Measurements from ENCODE around the gene MRPL42. TPM values are rescaled to one million over a fixed set of nuclear protein-coding genes. Genes with fewer than 3 reads are reported as not detected.
A peak's percentile ranks its signal among the peaks of the same experiment; 100 is the strongest.

The MRPL42 gene
- polyA plus RNA-seq, 1 of the 3 experiments (the other 2 are of a cell fraction) = 39.5 TPM

- no peak overlapping the region for H3K4me2 ChIP-seq
- peaks cover 29% of the 10 kb centered on the region for H3F3A ChIP-seq (replicated peaks; ENCODE audit: insufficient read depth)
- H3K9me3 ChIP-seq = no peaks in the 10 kb centered on the region
- POLR2A ChIA-PET = interaction anchor here (1.1 kb wide), 1 partner anchor 598 kb away, joined by 3 read pairs; no protein-coding TSS in a partner anchor
- no peak for TF ChIP-seq YY1 (IDR thresholded peaks at IDR 0.05; ENCODE audit: low read depth)
- TF ChIP-seq POLR2AphosphoS5 (IDR thresholded peaks at IDR 0.05; ENCODE audit: low read depth, low read length) = no peak
- TF ChIP-seq USF1 (IDR thresholded peaks at IDR 0.05; ENCODE audit: borderline replicate concordance, low read depth) = no peak
- no peak for TF ChIP-seq RFX5 (IDR thresholded peaks at IDR 0.05; ENCODE audit: low read length)
- no peak for TF ChIP-seq FOXJ3 (CRISPR knock-in tag; IDR thresholded peaks at IDR 0.05)
- no peak for TF ChIP-seq JUND (IDR thresholded peaks at IDR 0.05)
- TF ChIP-seq SMC3 (IDR thresholded peaks at IDR 0.05; ENCODE audit: low read depth, low read length) = peak; percentile 73
- no peak for TF ChIP-seq USF2 (IDR thresholded peaks at IDR 0.05; ENCODE audit: borderline replicate concordance, low read depth, low read length)
- no peak for TF ChIP-seq ELF1 (IDR thresholded peaks at IDR 0.05)
- TF ChIP-seq REST (IDR thresholded peaks at IDR 0.05; ENCODE audit: low read depth, low read length) = no peak
- TF ChIP-seq NRF1 (IDR thresholded peaks at IDR 0.05; ENCODE audit: low read depth, low read length) = no peak
- TF ChIP-seq CTCF (IDR thresholded peaks at IDR 0.05) = peak; percentile 96
- TF ChIP-seq TCF12 (IDR thresholded peaks at IDR 0.05) = no peak
- peak; percentile 82 for TF ChIP-seq RAD21 (IDR thresholded peaks at IDR 0.05; ENCODE audit: low read length)
- H3K36me3 ChIP-seq (replicated peaks in 1 of 2; ENCODE audit: control insufficient read depth in 1 of 2, insufficient read depth in 2 of 2, low read length in 1 of 2) = peaks cover 32 to 35% of the 10 kb centered on the region in 2 experiments
- H4K20me1 ChIP-seq (ENCODE audit: insufficient read depth) = no peaks in the 10 kb centered on the region
- no peak overlapping the region for H3K27ac ChIP-seq (ENCODE audit: low read depth in 2 of 2, low read length in 1 of 2)
- no peak overlapping the region for H3K4me3 ChIP-seq (ENCODE audit: low read depth in 2 of 2, low read length in 1 of 2)
- H3K79me2 ChIP-seq (ENCODE audit: insufficient read depth) = no peaks in the 10 kb centered on the region
- CTCF ChIA-PET = interaction anchor here (0.5 to 5.0 kb wide), 66 partner anchors 8 to 1524 kb away, joined by 3 to 182 read pairs (median 4); partner anchors contain the start of genes MRPL42 and SOCS2
- DNase-seq = peak; percentile 26
- H3K27me3 ChIP-seq (ENCODE audit: insufficient read depth) = no peaks in the 10 kb centered on the region
- no peaks in the 10 kb centered on the region for H3K9me2 ChIP-seq
- no peak overlapping the region for H2AFZ ChIP-seq (ENCODE audit: low read depth)
- peaks cover 0 to 2% of the 10 kb centered on the region in 2 experiments; a peak in 1 of 4 replicates for H3K4me1 ChIP-seq (ENCODE audit: control insufficient read depth in 1 of 2, insufficient read depth in 2 of 2, low read depth in 1 of 2, low read length in 1 of 2)
- WGBS (ENCODE audit: low lambda C conversion rate) = 73% methylated on average over 11 of the region's 11 CpGs
- no peak overlapping the region for H3K9ac ChIP-seq
Observed at GRCh38 chr12:93502802-93503623, 35.7 kb downstream of the MRPL42 start.

Measured in SK-N-SH (cell line).